ENCODE measurements around the gene KLK4. TPM values are rescaled to one million over a fixed set of nuclear protein-coding genes. Genes with fewer than 3 reads are reported as not detected.

KLK4 gene
- total and polyA plus RNA-seq, 3 donors from 2014 or later: 0.31 to 2.9 (median 0.55) TPM

- intact Hi-C loops (cut with DNase I; ENCODE audit: low total_unique reads): no loop called here
- H3K36me3 ChIP-seq (ENCODE audit: low read depth, missing control alignments): no peaks in the 10 kb centered on the region
- no peak overlapping the region for H3K27ac ChIP-seq
- TF ChIP-seq CTCF (IDR thresholded peaks at IDR 0.05) (no peak), POLR2A (IDR thresholded peaks at IDR 0.05) (no peak)
- H3K4me1 ChIP-seq: no peaks in the 10 kb centered on the region
- no peak overlapping the region for H3K4me3 ChIP-seq
- H3K27me3 ChIP-seq: no peaks in the 10 kb centered on the region
- no peaks in the 10 kb centered on the region for H3K9me3 ChIP-seq
- WGBS, 2 donors: 10 to 17% methylated on average over 12 of the region's 12 CpGs
- peak; percentile 35 for DNase-seq
Measured at GRCh38 chr19:50921426-50922316, 10.5 kb upstream of the KLK4 start.

DNA sequence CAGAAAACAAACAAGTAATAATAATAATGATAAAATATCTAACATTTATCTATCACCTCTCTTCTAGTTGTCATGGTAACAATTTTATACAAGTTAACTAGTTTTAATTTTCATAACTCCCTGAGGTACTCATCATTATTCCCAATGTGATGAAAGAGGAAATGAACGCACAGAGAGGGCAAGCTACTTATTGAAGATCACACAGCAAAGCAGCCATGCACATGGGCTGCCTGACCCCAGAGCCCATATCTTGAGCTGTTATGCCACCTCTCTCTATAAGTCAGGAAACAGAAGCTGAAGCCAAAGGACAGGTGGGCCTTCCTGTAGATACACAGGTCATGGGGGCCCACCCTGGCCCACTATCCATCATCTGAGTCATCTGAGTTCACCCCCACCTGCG is 4.9 kb upstream of the KLK4 start:
- no peak for DNase-seq
- Histone ChIP-seq H3K27me3 (no peaks in the 10 kb centered on the region), H3K27ac (no peak overlapping the region), H3K36me3 (ENCODE audit: low read depth, missing control alignments) (no peaks in the 10 kb centered on the region), H3K4me1 (no peaks in the 10 kb centered on the region), H3K9me3 (no peaks in the 10 kb centered on the region), H3K4me3 (no peak overlapping the region)
- no peak for TF ChIP-seq CTCF (IDR thresholded peaks at IDR 0.05)
- TF ChIP-seq POLR2A (IDR thresholded peaks at IDR 0.05): no peak
- intact Hi-C loops (cut with DNase I; ENCODE audit: low total_unique reads): no loop called here
- 83 to 85% methylated on average over 1 to 2 of the region's 2 CpGs for WGBS, 2 donors

GRCh38 chr19:50912727-50913716 is 1.8 kb upstream of the KLK4 start:
- no peaks in the 10 kb centered on the region for H3K4me1 ChIP-seq
- no peaks in the 10 kb centered on the region for H3K27me3 ChIP-seq
- intact Hi-C loops (cut with DNase I; ENCODE audit: low total_unique reads): no loop called here
- no peak for TF ChIP-seq CTCF (IDR thresholded peaks at IDR 0.05)
- no peak for TF ChIP-seq POLR2A (IDR thresholded peaks at IDR 0.05)
- no peak overlapping the region for H3K27ac ChIP-seq
- no peaks in the 10 kb centered on the region for H3K36me3 ChIP-seq (ENCODE audit: low read depth, missing control alignments)
- DNase-seq: no peak
- H3K9me3 ChIP-seq: no peaks in the 10 kb centered on the region
- WGBS, 2 donors: 18 to 20% methylated on average over 26 to 29 of the region's 29 CpGs
- no peak overlapping the region for H3K4me3 ChIP-seq

- TF ChIP-seq CTCF (IDR thresholded peaks at IDR 0.05): no peak
- TF ChIP-seq POLR2A (IDR thresholded peaks at IDR 0.05): no peak
- Histone ChIP-seq H3K27ac (no peak overlapping the region), H3K9me3 (no peaks in the 10 kb centered on the region), H3K4me3 (no peak overlapping the region), H3K27me3 (no peaks in the 10 kb centered on the region), H3K4me1 (no peaks in the 10 kb centered on the region), H3K36me3 (ENCODE audit: low read depth, missing control alignments) (no peaks in the 10 kb centered on the region)
- 32 to 38% methylated on average over 21 of the region's 21 CpGs for WGBS, 2 donors
- no peak for DNase-seq
- intact Hi-C loops (cut with DNase I; ENCODE audit: low total_unique reads): no loop called here
Measured at GRCh38 chr19:50912102-50912599, 956 bp upstream of the KLK4 start.
